Activated CD4-positive, alpha-beta T cell treated with anti-CD3 and anti-CD28 coated beads, Interleukin-2, amount 50 U/mL, for 24 hours (primary cell): ENCODE data around the gene HGFAC.

ENCODE experiments used
- DNase-seq, 2 donors: peaks; one replicate each; pipeline ENCODE4 v3.0.0-alpha.2; 2020; ENCODE audit warnings: low read depth in 1 of 2, low spot score in 1 of 2

The HGFAC gene

GRCh38 chr4:3485011-3485791 lies 43.4 kb downstream of the HGFAC start:
- DNase-seq: no peak

- DNase-seq: no peak
Observed at GRCh38 chr4:3485886-3486540, 44.2 kb downstream of the HGFAC start.

- no peak for DNase-seq
Observed at GRCh38 chr4:3486541-3487540, 45.1 kb downstream of the HGFAC start.

GRCh38 chr4:3487861-3488260 lies 46.1 kb downstream of the HGFAC start:
- DNase-seq: no peak

DNA sequence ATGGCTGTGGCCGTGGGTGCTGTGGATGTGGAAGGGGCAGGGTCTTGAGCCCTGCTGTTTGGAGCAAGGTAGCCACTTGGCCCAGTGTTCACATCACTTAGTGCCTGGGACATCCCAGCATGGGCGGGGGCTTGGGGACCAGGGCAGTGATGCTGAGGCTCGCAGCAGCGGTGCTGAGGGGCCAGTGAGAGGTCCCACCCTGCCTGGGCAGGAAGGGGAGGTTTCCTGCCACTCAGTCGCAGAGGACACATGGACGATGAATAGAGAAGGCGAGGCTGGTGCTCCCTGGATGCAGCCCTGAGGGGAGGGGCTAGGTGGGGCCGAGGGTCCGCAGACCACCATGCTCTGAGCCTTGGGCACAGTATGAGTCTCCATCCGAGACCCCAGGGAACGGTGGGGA lies 47.1 kb downstream of the HGFAC start:
- DNase-seq: no peak

GRCh38 chr4:3489451-3489962 lies 47.7 kb downstream of the HGFAC start:
- no peak for DNase-seq

DNA sequence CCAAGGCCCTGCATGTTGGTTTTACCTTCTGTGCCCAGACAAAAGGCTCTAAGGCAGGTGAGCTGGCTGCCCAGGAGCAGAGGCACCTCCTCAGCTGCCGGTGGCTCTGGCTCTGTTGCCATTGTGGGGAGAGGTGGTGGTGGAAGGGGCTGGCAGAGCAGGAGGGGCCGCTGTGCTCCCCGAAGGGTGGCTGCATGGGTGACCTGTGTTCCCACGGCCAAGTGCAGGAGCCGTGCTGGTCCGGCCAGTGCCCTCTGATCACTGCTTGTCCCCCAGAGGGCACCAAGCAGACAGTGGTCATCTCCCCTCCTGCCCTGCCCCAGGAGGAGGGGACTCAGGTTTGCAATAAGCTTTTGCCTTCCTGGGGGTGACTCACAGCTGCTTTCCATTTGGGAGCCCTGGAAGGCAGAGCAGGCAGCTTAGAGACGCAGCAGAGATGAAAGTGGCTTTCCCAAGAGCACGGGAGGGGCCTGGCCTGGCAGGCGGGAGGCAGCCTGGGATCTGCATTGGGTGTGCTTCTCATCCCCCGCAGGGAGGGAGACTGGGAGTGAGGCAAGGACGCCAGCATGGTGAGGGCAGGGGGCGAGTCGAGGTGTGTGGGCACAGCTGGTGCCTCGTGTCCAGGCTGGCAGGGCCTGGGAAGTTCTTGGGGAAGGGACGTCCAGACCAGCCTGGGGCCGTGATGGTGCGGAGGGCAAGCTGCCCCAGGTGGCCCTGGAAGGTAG lies 50.1 kb downstream of the HGFAC start:
- DNase-seq: no peak

- no peak for DNase-seq
Observed at GRCh38 chr4:3492741-3493719, 51.3 kb downstream of the HGFAC start.

DNA sequence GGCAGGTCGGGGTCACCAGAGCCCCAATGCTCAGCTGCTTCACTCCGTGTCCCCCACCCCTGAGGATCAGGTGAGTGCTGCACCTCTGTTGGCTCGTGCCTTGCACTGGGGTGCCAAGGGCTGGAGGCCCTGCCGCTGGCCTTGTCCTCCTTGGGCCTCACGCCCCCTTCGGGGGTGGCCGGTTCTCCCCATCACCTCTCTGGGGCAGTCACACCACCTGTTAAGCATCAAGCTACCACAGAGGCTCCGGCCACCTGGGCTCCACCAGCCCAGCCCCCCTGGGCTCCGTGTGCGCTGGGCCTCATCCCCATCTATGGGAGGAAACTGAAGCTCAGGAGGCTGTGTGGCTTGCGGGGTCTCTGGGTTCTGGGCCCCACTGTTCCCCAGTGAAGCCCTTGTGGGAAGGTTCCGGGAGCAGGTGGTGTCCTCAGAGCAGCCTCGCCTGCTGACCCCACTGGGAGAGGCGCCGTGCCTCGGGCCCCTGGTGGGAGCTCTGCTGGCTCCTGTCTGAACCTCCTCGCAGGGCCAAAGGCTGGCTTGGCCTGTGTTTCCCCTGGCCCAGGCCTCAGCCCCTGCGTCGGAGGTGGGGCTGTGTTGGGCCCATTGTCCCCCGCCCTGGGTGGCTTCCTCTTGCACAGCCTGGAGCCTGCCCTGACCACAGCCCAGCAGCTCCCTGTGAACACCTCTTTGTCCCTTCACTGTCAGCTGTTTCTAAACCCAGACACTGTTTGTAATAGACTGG lies 52.1 kb downstream of the HGFAC start:
- no peak for DNase-seq

GRCh38 chr4:3494462-3494871 lies 52.7 kb downstream of the HGFAC start:
- DNase-seq: no peak

GRCh38 chr4:3495204-3495975 lies 53.6 kb downstream of the HGFAC start:
- no peak for DNase-seq

DNA sequence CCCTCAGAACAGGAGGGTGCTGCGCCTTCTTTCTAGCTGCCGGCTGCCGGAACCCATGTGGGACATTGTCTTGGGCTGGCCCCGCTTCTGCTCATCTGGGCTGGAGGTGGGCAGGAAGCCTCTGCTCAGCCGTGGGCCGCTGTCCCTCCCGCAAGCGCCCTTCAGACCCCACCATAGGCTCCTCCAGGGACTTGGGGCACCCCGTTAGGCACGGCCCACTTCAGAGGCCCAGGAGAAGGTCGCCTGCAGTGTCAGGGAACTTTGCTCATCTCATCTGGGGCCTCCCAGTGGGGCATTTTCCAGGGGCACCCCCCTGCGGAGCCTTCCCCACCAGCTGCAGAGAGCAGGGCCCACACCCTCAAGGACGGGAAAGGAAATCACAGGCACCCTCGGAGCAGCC lies 54.3 kb downstream of the HGFAC start:
- no peak for DNase-seq

- DNase-seq: no peak
Observed at GRCh38 chr4:3497095-3497494, 55.3 kb downstream of the HGFAC start.

DNA sequence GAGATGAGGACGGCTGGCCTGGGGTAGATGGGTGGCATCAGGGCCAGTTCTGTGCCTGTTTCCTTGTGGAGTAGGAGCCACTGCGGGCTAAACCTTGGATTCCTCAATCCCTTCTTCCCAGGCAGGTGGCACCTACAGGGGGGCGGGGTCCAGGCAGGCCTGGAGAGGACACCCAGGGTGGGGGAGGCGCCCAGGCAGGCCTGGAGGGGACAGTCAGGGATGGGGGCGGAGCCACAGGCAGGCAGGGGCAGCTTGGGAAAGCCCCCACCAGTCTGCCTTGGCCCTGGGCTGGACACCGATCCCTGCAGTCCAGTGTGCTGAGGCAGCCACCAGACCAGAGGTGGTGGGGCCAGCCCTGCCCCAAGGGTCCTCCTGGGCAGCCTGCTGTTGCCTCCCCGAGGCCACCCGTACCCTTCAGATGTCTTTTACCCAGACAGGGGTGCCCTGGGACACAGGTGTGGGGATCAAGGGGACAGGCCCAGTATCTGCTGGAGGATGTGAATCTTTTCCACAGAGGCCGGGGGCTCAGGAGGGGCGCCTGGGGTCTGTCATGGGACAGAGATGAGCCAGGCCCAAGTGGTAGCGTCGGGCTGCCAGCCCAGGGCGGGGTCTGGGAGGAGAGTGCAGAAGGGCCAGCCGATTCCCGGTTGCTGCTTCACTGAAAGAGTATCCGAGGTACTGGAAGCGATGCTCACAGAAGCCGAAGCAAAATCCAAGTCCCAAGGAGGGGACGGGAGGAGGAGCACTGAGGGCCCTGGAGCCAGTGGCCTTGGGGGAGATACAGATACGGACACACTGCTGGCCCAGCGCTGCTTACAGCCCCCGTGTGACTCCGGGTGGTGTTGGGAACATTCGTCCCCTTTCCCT lies 56.0 kb downstream of the HGFAC start:
- no peak for DNase-seq

GRCh38 chr4:3498407-3498806 lies 56.6 kb downstream of the HGFAC start:
- DNase-seq: no peak
